Astrocyte (in vitro differentiated cells and primary cell): ENCODE results near the gene KIF1C. TPM values are rescaled to one million over a fixed set of nuclear protein-coding genes. Genes with fewer than 3 reads are reported as not detected.
A peak's percentile ranks its signal among the peaks of the same experiment; 100 is the strongest.

Experiments used
- DNase-seq: peaks from one replicate; pipeline ENCODE4 v3.0.0-alpha.2; 2010; ENCODE audit warnings: low read depth
- FAIRE-seq: peaks from 2 replicates; lab custom pipeline; 2011; peaks lifted over from hg19 to GRCh38; lab: Jason Lieb, UNC
- H2AFZ ChIP-seq: 2 replicates; pipeline ENCODE4 v1.6.0; 2012; ENCODE audit warnings: low read depth, low read length, inconsistent platforms
- H3K27ac ChIP-seq: 2 replicates; pipeline ENCODE4 v1.5.1; 2011; ENCODE audit warnings: low read depth, low read length, inconsistent platforms
- H3K27me3 ChIP-seq: 2 replicates; pipeline ENCODE4 v1.6.0; 2011; ENCODE audit warnings: low read length, inconsistent platforms; ENCODE audit not compliant: insufficient read depth
- H3K36me3 ChIP-seq: 2 replicates; pipeline ENCODE4 v1.5.1; 2011; ENCODE audit warnings: low read length, inconsistent platforms; ENCODE audit not compliant: insufficient read depth
- H3K4me1 ChIP-seq: 2 replicates; pipeline ENCODE4 v1.5.1; 2011; ENCODE audit warnings: low read length, inconsistent platforms; ENCODE audit not compliant: insufficient read depth
- H3K4me2 ChIP-seq: 2 replicates; pipeline ENCODE4 v1.6.0; 2012; ENCODE audit warnings: low read length, inconsistent platforms
- H3K4me3 ChIP-seq: 2 replicates; pipeline ENCODE4 v1.5.1; 2011; ENCODE audit warnings: low read depth, mild to moderate bottlenecking, low read length, inconsistent platforms; ENCODE audit not compliant: insufficient read depth
- H3K79me2 ChIP-seq: 2 replicates; pipeline ENCODE4 v1.6.0; 2012; ENCODE audit warnings: mild to moderate bottlenecking, low read length, inconsistent platforms; ENCODE audit not compliant: insufficient read depth
- H3K9ac ChIP-seq: 2 replicates; pipeline ENCODE4 v1.6.0; 2012; ENCODE audit warnings: mild to moderate bottlenecking, low read length, inconsistent platforms
- H3K9me3 ChIP-seq: 2 replicates; pipeline ENCODE4 v1.5.1; 2012; ENCODE audit warnings: low read depth, mild to moderate bottlenecking, low read length, inconsistent platforms; ENCODE audit not compliant: insufficient read depth
- H4K20me1 ChIP-seq: 2 replicates; pipeline ENCODE4 v1.6.0; 2012; ENCODE audit warnings: low read length, inconsistent platforms; ENCODE audit not compliant: insufficient read depth
- H3K27ac Mint-ChIP-seq: one replicate; pipeline ENCODE4 v1.8.0; 2021; ENCODE audit warnings: mild to moderate bottlenecking, mixed read lengths; ENCODE audit not compliant: unreplicated experiment
- H3K27me3 Mint-ChIP-seq: one replicate; pipeline ENCODE4 v1.8.0; 2021; ENCODE audit warnings: low read depth, mixed read lengths; ENCODE audit not compliant: unreplicated experiment
- H3K36me3 Mint-ChIP-seq: one replicate; pipeline ENCODE4 v1.8.0; 2021; ENCODE audit warnings: low read depth, mixed read lengths; ENCODE audit not compliant: unreplicated experiment
- H3K4me1 Mint-ChIP-seq: one replicate; pipeline ENCODE4 v1.8.0; 2021; ENCODE audit warnings: low read depth, mixed read lengths; ENCODE audit not compliant: unreplicated experiment
- H3K4me3 Mint-ChIP-seq: one replicate; pipeline ENCODE4 v1.8.0; 2021; ENCODE audit warnings: mild to moderate bottlenecking, moderate library complexity, mixed read lengths; ENCODE audit not compliant: unreplicated experiment
- H3K9me3 Mint-ChIP-seq: one replicate; pipeline ENCODE4 v1.8.0; 2021; ENCODE audit warnings: mild to moderate bottlenecking, mixed read lengths; ENCODE audit not compliant: unreplicated experiment
- EZH2 ChIP-seq: IDR thresholded peaks from 2 replicates; pipeline ENCODE4 v1.6.1; 2012; ENCODE audit warnings: mild to moderate bottlenecking, low read length, inconsistent platforms; ENCODE audit not compliant: insufficient read depth
- total RNA-seq: library from RNA; stranded (reverse); gene quantifications from 2 replicates; pipeline ENCODE4 v1.2.1, GENCODE V29; 2021
- TF ChIP-seq, protein P1 (sequence below): IDR thresholded peaks from 2 replicates; pipeline ENCODE4 v1.5.1; 2011; ENCODE audit warnings: low read depth, mild to moderate bottlenecking, inconsistent platforms, low read length, moderate library complexity; ENCODE audit not compliant: insufficient read depth

KIF1C gene
- total RNA-seq, 1 donor from 2014 or later: 109 TPM

DNA sequence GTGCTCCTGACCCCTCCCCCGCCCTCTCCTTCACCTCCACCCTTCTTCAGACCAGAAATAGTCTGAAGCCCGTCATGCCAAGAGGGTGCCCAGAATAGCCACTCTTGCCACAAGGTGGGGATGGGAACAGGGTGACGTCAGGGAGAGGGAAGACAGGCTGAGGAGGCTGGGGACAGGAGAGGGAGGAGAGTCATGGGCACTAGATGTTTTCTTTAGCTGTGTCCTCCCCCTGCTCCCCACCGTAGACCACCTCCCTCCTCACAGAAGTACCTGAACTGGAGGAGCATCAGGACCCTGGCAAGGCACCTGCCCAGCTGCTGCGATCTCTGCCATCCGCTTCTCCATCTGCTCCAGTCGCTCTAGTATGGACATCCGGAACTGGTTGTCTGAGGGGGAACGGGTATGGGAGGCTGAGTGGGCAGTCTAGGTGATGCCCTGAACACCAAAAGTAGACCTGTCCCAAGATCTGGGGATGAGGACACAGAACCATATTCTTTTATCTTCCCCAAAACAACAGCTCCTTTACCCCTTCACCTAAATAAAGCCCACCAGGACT, 23.6 kb upstream of the KIF1C start:
- Histone ChIP-seq H3K27ac (no peak overlapping the region), H3K9me3 (no peaks in the 10 kb centered on the region), H3K9ac (no peak overlapping the region), H3K36me3 (peaks cover 17% of the 10 kb centered on the region), H3K4me3 (no peak overlapping the region), H3K27me3 (no peaks in the 10 kb centered on the region), H4K20me1 (peaks cover 49% of the 10 kb centered on the region), H3K79me2 (peaks cover 29% of the 10 kb centered on the region), H2AFZ (no peak overlapping the region), H3K4me1 (peaks cover 12% of the 10 kb centered on the region), H3K4me2 (no peak overlapping the region)
- Mint-ChIP-seq H3K9me3 (no peaks in the 10 kb centered on the region), H3K4me3 (no peak overlapping the region), H3K36me3 (peaks cover 38% of the 10 kb centered on the region), H3K27ac (peak overlapping the region; percentile 72), H3K4me1 (peaks cover 19% of the 10 kb centered on the region), H3K27me3 (no peaks in the 10 kb centered on the region)
- no peak for TF ChIP-seq EZH2
- TF ChIP-seq, protein P1, sequence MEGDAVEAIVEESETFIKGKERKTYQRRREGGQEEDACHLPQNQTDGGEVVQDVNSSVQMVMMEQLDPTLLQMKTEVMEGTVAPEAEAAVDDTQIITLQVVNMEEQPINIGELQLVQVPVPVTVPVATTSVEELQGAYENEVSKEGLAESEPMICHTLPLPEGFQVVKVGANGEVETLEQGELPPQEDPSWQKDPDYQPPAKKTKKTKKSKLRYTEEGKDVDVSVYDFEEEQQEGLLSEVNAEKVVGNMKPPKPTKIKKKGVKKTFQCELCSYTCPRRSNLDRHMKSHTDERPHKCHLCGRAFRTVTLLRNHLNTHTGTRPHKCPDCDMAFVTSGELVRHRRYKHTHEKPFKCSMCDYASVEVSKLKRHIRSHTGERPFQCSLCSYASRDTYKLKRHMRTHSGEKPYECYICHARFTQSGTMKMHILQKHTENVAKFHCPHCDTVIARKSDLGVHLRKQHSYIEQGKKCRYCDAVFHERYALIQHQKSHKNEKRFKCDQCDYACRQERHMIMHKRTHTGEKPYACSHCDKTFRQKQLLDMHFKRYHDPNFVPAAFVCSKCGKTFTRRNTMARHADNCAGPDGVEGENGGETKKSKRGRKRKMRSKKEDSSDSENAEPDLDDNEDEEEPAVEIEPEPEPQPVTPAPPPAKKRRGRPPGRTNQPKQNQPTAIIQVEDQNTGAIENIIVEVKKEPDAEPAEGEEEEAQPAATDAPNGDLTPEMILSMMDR: no peak
- DNase-seq: no peak
- no peak for FAIRE-seq

DNA sequence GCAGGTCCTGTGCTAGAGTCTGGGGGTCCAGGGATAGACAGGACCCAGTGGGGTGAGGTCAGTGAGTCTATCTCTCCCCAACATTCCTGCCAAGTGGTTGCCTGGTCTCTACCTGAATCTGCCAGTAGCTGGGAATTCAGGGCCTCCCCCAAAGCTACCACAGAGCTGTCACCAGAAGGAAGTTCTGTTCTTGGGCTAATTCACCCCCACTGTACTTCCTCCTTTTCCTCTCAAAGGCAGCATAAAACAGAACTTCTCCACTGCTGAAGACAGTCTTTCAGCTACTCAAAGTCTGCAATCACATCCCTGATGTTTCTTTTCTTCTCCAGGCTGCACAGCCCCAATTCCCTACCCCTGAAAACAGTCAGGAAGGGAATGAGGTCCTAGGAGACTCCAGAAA, 19.0 kb upstream of the KIF1C start:
- Histone ChIP-seq H2AFZ (no peak overlapping the region), H3K27me3 (no peaks in the 10 kb centered on the region), H3K79me2 (no peaks in the 10 kb centered on the region), H3K36me3 (peaks cover 13% of the 10 kb centered on the region), H3K4me1 (peaks cover 2% of the 10 kb centered on the region), H4K20me1 (peaks cover 39% of the 10 kb centered on the region), H3K4me2 (no peak overlapping the region), H3K9me3 (no peaks in the 10 kb centered on the region), H3K4me3 (no peak overlapping the region), H3K9ac (no peak overlapping the region), H3K27ac (no peak overlapping the region)
- FAIRE-seq: no peak
- Mint-ChIP-seq H3K27ac (no peak overlapping the region), H3K9me3 (no peaks in the 10 kb centered on the region), H3K4me1 (peaks cover 3% of the 10 kb centered on the region), H3K4me3 (no peak overlapping the region), H3K27me3 (no peaks in the 10 kb centered on the region), H3K36me3 (peaks cover 46% of the 10 kb centered on the region)
- no peak for DNase-seq
- TF ChIP-seq, protein P1: no peak
- TF ChIP-seq EZH2: no peak

DNA sequence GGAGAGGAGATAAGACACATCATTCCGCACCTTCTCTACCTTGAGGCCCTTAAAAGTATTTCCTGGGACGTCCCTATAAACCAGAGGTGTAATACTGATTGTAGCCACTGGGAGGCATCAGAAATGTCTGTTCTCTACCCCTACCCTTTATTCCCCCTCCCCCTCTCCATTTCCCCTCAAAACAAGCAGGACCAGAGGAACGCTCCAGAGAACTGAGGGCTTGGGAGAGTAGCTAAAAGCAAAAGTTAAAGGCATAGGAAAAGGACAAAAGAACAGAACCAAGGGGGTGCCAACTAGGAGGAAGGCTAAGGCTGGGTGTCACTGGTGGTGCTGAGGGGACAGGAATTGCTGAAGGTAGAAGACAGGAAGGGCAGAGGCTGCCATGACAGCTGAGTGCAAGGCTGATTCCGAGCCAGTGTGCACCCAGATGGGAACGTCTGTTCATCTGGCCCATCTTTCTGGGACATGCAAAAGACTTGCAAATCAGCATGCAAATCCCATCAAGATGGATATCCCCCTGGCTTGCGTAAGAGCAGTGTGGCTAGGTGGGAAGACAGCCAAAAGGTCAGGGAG, 17.0 kb upstream of the KIF1C start:
- H3K4me2 ChIP-seq: no peak overlapping the region
- H3K79me2 ChIP-seq: no peaks in the 10 kb centered on the region
- Mint-ChIP-seq H3K27ac (no peak overlapping the region), H3K27me3 (no peaks in the 10 kb centered on the region), H3K4me1 (peaks cover 6% of the 10 kb centered on the region), H3K4me3 (no peak overlapping the region), H3K36me3 (peaks cover 36% of the 10 kb centered on the region), H3K9me3 (no peaks in the 10 kb centered on the region)
- H3K27ac ChIP-seq: no peak overlapping the region
- H3K36me3 ChIP-seq: peaks cover 13% of the 10 kb centered on the region
- peaks cover 2% of the 10 kb centered on the region for H3K4me1 ChIP-seq
- H3K9me3 ChIP-seq: no peaks in the 10 kb centered on the region
- TF ChIP-seq, protein P1: peak; percentile 58
- TF ChIP-seq EZH2: no peak
- peaks cover 25% of the 10 kb centered on the region for H4K20me1 ChIP-seq
- DNase-seq: peak; percentile 14
- H3K4me3 ChIP-seq: no peak overlapping the region
- no peak overlapping the region for H2AFZ ChIP-seq
- no peak overlapping the region for H3K9ac ChIP-seq
- no peaks in the 10 kb centered on the region for H3K27me3 ChIP-seq
- no peak for FAIRE-seq
